ENCODE measurements around the gene TCEA2. TPM values are rescaled to one million over a fixed set of nuclear protein-coding genes. Genes with fewer than 3 reads are reported as not detected.

Gene TCEA2
- total RNA-seq, 3 donors from 2014 or later (not counting 1 experiment from before 2014, with no cell fraction given): 25.0 to 28.7 (median 28.5) TPM

- 95% methylated on average over 28 of the region's 28 CpGs for WGBS (ENCODE audit: insufficient coverage)
- no peaks in the 10 kb centered on the region for H3K9me3 ChIP-seq (ENCODE audit: control insufficient read depth, insufficient read depth, low read length)
- ATAC-seq: no peak
- H3K4me1 ChIP-seq (ENCODE audit: control insufficient read depth, insufficient read depth, low read length): peaks cover 23% of the 10 kb centered on the region
- Mint-ChIP-seq H3K27ac (no peak overlapping the region), H3K4me3 (no peak overlapping the region), H3K9me3 (no peaks in the 10 kb centered on the region), H3K4me1 (peaks cover 0 to 18% of the 10 kb centered on the region in 2 donors), H3K36me3 (no peaks in the 10 kb centered on the region), H3K27me3 (ENCODE audit: low read depth in 2 of 2) (peaks cover 7 to 24% of the 10 kb centered on the region in 2 donors)
- DNase-seq: peak in 1 of 2 donors; percentile 14
- no peak for TF ChIP-seq CTCF (IDR thresholded peaks at IDR 0.05)
- H3K27me3 ChIP-seq (ENCODE audit: control insufficient read depth, insufficient read depth, low read length): peaks cover 12% of the 10 kb centered on the region
- no peaks in the 10 kb centered on the region for H3K36me3 ChIP-seq (ENCODE audit: control insufficient read depth, insufficient read depth, low read length)
- no peak overlapping the region for H3K4me3 ChIP-seq (ENCODE audit: low read length)
- intact Hi-C loops (cut with micrococcal nuclease): no loop called here
- H3K27ac ChIP-seq (ENCODE audit: low read length): no peak overlapping the region
Observed at GRCh38 chr20:64106435-64106961, 43.5 kb downstream of the TCEA2 start.

DNA sequence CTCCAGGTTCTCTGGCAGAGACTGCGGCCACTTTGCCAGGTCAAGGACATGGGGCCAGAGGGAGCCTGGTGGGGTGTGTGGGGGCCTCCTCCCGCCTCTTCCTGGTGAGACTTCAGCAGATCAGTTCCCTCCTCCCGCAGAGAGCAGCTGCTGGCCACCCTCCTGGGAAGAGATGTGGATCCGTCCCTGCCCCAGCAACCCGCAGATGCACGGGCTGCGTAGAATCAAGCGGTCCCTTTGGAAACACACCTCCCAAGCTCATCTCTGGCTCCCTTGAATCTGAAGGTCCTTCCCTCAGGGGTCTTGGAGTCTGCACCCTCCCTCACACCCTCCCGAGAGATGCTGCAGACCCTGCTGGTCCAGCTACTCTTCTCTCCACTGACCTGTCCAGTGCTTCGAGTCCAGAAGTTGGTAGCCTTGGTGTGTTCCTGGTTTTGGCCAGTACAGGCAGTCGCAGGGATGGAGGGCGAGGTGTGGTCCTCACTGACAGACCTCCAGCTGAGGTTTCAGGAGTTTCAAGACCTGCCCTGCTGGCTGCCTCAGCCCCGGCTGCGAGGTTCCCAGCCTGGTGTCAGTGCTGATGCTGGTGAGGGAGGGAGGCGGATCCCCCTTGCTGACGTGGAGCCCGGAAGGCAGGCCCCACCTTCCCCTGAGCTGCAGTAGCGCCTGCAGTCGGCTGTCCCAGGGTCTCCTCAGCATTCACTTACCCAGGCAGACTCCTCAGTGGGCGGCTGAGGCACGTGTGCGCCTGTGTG, 44.2 kb downstream of the TCEA2 start, which contains the start of gene NPBWR2:
Gene NPBWR2 (minus strand): TSS at position 585 of the 755 bp plus-strand sequence. CDS start 734 bp downstream, outside the sequence.
- H3K36me3 Mint-ChIP-seq: no peaks in the 10 kb centered on the region
- peak in 2 of 3 donors; percentile 55 to 72 for ATAC-seq
- H3K9me3 ChIP-seq (ENCODE audit: control insufficient read depth, insufficient read depth, low read length): no peaks in the 10 kb centered on the region
- intact Hi-C loops (cut with micrococcal nuclease): no loop called here
- H3K36me3 ChIP-seq (ENCODE audit: control insufficient read depth, insufficient read depth, low read length): no peaks in the 10 kb centered on the region
- H3K4me1 Mint-ChIP-seq: peaks cover 0 to 15% of the 10 kb centered on the region in 2 donors
- no peaks in the 10 kb centered on the region for H3K9me3 Mint-ChIP-seq
- peaks cover 17% of the 10 kb centered on the region for H3K4me1 ChIP-seq (ENCODE audit: control insufficient read depth, insufficient read depth, low read length)
- TF ChIP-seq CTCF (IDR thresholded peaks at IDR 0.05): no peak
- no peak within 1 kb of the TSS for H3K4me3 ChIP-seq (ENCODE audit: low read length)
- H3K27me3 Mint-ChIP-seq (ENCODE audit: low read depth in 2 of 2): peaks cover 5 to 22% of the 10 kb centered on the region in 2 donors
- H3K27me3 ChIP-seq (ENCODE audit: control insufficient read depth, insufficient read depth, low read length): peaks cover 7% of the 10 kb centered on the region
- 60% methylated on average over 22 of the region's 22 CpGs for WGBS (ENCODE audit: insufficient coverage)
- no peak within 1 kb of the TSS for H3K4me3 Mint-ChIP-seq
- peak within 1 kb of the TSS; percentile 49 for H3K27ac ChIP-seq (ENCODE audit: low read length)
- no peak within 1 kb of the TSS for H3K27ac Mint-ChIP-seq
- peak; percentile 15 to 59 for DNase-seq

- peaks cover 5 to 19% of the 10 kb centered on the region in 2 donors for H3K27me3 Mint-ChIP-seq (ENCODE audit: low read depth in 2 of 2)
- Histone ChIP-seq H3K9me3 (ENCODE audit: control insufficient read depth, insufficient read depth, low read length) (no peaks in the 10 kb centered on the region), H3K4me3 (ENCODE audit: low read length) (no peak overlapping the region), H3K4me1 (ENCODE audit: control insufficient read depth, insufficient read depth, low read length) (peaks cover 10% of the 10 kb centered on the region), H3K27me3 (ENCODE audit: control insufficient read depth, insufficient read depth, low read length) (peaks cover 4% of the 10 kb centered on the region), H3K36me3 (ENCODE audit: control insufficient read depth, insufficient read depth, low read length) (no peaks in the 10 kb centered on the region), H3K27ac (ENCODE audit: low read length) (peak overlapping the region; percentile 49)
- WGBS (ENCODE audit: insufficient coverage): 46% methylated on average over 19 of the region's 19 CpGs
- no peak overlapping the region for H3K27ac Mint-ChIP-seq
- no peak for TF ChIP-seq CTCF (IDR thresholded peaks at IDR 0.05)
- ATAC-seq: no peak
- H3K4me3 Mint-ChIP-seq: no peak overlapping the region
- intact Hi-C loops (cut with micrococcal nuclease): no loop called here
- DNase-seq: peak in 1 of 2 donors; percentile 13
- H3K4me1 Mint-ChIP-seq: peaks cover 0 to 11% of the 10 kb centered on the region in 2 donors
- H3K9me3 Mint-ChIP-seq: no peaks in the 10 kb centered on the region
- no peaks in the 10 kb centered on the region for H3K36me3 Mint-ChIP-seq
Observed at GRCh38 chr20:64107736-64108457, 44.9 kb downstream of the TCEA2 start.

Data from natural killer cell (primary cell).